Measurements from ENCODE around the gene RHPN2.

DNA sequence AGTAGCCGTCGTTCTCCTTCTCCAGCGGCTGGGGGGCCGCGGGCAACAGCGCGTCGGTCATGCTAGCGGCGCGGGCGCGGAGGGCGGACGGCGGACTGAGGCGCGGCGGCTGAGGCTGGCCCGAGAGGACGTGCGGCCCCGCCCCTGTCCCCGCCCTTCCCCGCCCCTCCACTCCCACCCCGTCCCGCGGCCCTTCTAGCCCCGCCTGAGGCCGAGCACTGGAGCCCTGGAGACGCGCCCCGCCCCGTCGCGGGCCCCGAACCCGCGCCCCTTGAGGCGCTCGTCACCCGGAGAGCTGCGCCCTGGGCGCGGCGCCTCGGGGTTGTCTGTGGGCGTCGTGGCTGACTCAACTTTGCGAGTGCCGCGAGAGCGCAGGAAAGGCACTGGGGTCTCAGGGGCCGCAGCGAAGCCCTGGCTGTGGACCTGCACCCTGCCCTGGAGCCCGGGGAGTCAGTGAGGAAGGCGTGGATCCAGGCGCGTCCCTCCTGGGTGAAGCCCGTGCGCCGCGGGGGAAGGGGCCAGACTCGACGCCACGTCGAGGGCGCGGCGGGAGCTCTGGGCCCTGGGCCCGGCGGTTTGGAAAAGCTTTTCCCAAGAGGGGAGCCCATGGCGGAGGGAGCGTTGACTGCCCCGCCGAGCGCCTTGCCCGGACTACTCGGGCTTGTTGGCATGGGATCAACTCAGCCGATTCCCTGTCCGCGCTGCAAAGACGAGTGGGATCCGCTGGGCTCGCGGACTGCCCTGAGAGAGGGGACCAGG lies at the start of gene RHPN2:
- no peak for TF ChIP-seq CEBPB (IDR thresholded peaks at IDR 0.05)
- TF ChIP-seq, protein P1, sequence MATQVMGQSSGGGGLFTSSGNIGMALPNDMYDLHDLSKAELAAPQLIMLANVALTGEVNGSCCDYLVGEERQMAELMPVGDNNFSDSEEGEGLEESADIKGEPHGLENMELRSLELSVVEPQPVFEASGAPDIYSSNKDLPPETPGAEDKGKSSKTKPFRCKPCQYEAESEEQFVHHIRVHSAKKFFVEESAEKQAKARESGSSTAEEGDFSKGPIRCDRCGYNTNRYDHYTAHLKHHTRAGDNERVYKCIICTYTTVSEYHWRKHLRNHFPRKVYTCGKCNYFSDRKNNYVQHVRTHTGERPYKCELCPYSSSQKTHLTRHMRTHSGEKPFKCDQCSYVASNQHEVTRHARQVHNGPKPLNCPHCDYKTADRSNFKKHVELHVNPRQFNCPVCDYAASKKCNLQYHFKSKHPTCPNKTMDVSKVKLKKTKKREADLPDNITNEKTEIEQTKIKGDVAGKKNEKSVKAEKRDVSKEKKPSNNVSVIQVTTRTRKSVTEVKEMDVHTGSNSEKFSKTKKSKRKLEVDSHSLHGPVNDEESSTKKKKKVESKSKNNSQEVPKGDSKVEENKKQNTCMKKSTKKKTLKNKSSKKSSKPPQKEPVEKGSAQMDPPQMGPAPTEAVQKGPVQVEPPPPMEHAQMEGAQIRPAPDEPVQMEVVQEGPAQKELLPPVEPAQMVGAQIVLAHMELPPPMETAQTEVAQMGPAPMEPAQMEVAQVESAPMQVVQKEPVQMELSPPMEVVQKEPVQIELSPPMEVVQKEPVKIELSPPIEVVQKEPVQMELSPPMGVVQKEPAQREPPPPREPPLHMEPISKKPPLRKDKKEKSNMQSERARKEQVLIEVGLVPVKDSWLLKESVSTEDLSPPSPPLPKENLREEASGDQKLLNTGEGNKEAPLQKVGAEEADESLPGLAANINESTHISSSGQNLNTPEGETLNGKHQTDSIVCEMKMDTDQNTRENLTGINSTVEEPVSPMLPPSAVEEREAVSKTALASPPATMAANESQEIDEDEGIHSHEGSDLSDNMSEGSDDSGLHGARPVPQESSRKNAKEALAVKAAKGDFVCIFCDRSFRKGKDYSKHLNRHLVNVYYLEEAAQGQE (IDR thresholded peaks at IDR 0.05; ENCODE audit: low read depth), result no peak
- TF ChIP-seq MAX (IDR thresholded peaks at IDR 0.05), result peak; percentile 50; the same call in 1 of the 2 replicates
- no peak for TF ChIP-seq TCF12 (IDR thresholded peaks at IDR 0.05; ENCODE audit: low read depth)
- TF ChIP-seq RAD21 (IDR thresholded peaks at IDR 0.05; ENCODE audit: low read depth), result no peak
- TF ChIP-seq EP300 (IDR thresholded peaks at IDR 0.05; ENCODE audit: borderline replicate concordance), result no peak
- no peak for TF ChIP-seq CREB1 (IDR thresholded peaks at IDR 0.05; ENCODE audit: low read depth)
